ENCODE measurements around the gene PM20D2.

Gene PM20D2

DNA sequence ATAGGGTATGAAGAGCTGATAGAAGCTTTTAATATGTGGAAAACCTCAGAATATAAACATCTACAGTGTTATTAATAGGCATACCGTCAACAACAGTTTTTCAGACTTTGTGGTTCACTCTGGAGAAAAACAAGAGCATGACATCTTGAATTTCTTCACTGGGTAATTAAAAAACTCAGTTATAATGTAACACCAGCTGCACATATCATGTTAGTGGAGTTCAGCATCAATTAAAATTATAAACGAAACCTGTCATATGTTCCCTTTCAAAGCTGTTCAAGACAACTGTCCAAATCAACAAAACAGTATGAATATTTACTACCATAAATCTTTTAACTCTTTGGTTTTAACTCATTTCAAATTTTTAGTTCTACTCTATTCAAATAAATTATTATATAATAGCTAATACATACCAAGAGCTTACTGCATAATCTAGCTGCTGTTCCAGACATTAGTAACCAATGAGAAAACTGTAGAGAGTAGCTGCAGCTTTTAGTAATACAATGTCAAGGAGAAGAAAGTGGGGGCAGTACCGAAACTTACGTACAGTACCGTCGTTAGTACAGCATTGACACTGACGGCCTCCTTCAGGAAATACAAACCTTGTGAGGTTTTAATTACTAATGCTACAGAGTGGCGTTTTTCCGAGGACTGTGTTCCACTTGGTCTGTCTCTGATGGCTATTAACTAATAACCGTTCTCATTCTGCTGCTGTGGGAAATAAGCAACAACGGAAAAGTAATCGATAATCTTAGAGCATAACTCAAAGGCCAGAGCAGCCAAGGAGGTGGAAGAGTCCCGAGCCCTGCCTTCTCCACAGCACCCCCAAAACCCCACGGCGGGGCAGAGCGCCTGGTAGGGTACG lies 532 bp upstream of the PM20D2 start:
- no peak for DNase-seq

DNA sequence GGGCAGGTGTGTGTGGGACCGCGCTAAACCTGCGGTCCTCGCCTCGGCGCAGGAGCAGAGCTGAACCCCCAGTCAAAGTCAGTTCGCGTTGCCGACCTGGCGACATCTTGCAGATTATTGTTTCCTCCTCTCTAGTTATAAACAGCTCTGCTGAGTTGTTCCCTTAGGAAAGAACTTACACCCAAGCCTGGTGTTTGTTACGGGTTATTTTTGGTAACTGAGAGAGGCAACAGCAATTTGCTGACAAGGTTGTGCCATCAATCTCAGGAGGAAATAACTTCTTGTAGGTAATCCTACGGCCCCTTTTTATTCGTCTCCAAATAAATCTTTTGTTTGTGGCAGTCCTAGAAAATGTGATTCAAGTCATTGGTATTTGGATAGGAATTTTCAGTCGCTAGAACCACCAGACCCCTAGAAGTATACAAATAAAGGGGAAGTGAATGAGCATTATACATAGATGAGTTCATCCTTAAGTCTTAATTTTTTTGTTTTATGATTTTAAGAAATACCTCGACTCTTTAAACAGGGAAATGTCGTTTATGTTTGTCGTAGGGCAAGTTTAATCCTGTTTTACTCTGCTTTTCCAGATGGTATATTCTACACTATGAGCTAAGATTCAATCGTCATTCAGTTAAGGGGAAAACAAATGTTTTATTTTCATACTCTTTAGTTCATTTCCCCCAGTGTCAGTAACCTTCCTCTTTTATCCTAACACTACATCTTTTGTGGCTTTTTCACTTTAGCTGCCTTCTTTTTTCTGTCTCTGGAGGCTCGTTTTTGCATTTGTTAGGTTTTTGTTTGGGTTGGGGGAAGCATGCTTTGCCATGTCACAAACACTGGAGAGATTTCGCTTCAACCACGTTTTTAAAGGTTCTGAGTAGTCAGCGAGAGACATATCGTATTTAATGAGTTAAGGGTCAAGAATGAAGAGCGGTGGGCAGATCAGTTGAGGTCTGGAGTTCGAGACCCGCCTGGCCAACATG lies 1.2 kb downstream of the PM20D2 start:
- DNase-seq, result peak; percentile 15

DNA sequence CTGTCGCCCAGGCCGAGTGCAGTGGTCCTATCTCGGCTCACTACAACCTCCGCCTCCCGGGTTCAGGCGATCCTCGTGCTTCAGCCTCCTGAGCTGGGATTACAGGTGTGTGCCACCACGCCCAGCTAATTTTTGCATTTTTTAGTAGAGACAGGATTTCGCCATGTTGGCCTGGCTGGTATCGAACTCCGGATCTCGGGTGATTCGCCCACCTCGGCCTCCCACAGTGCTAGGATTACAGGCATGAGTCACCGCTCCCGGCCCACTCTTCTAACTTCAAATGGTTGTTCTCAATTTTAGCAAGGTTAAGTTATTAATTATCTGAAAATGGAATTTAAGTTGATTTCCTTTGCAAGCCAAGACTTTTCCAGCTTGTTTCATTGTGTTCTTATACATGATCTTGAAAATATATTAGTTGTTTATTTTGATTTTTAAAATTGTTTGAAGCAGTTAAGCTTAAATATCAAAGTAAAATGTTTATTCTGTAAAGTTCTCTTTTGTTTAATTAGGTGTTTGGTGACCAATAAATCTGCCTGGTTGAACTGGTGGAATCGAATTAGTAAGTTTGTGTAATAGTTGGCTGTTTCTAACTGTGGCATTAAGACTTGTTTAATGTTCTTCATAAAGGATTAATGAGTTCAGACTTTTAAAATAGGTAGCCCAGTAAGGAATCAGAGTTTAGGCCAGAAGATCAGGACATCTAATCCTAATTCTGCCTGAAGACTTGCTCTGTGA lies 2.3 kb downstream of the PM20D2 start:
- no peak for DNase-seq

DNA sequence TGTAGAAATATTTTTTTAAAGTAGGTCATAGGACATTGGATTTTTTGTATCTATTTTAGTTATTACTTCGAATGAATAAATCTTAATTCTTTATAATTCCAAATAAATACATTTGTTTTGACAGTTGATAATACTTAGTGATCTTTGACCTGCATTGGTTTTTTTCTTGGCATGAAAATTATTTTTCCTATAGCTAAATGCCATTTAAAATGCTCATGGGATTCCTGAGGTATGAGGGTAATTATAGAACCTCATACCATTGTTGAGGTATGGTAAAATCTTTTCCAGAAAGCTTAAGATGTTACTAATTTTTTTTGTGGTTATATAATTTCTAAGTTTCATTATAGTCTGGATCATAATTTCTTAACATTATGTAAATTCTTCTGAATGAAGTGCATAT lies 8.3 kb downstream of the PM20D2 start:
- no peak for DNase-seq

DNA sequence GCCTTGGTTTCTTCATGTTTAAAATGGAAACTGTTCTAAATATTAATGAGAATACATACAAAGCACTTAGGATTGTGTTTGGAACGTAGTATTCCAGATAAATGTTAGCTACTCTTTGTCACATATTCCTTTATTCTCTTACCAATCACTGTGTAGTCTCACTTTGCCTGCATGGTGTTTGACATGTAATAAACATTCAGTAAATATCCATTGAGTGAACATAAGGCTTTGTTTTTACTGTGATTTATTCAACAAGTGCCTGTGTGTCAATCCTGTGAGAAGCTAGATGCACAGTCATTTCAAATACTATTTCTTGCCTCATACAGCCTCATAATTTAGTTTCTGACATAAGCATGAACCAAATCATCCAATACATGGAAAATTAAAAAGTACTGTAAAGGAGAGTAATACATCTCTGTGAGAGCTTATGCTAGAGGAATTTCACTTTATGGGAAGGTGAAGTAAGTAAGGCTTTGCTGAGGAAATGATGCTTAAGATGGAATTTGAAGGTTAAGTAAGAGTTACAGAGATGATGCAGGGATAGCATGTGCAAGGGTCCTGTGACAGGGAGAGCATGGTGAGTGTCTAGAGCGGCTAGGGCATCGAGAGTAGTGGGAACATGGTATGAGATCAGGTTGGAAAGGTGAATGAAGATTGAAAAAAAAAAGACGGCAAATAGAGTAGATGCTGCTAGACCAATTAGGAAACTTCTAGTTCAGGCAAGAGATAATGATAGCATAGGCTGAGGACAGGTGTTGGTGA lies 14.7 kb downstream of the PM20D2 start:
- no peak for DNase-seq

DNA sequence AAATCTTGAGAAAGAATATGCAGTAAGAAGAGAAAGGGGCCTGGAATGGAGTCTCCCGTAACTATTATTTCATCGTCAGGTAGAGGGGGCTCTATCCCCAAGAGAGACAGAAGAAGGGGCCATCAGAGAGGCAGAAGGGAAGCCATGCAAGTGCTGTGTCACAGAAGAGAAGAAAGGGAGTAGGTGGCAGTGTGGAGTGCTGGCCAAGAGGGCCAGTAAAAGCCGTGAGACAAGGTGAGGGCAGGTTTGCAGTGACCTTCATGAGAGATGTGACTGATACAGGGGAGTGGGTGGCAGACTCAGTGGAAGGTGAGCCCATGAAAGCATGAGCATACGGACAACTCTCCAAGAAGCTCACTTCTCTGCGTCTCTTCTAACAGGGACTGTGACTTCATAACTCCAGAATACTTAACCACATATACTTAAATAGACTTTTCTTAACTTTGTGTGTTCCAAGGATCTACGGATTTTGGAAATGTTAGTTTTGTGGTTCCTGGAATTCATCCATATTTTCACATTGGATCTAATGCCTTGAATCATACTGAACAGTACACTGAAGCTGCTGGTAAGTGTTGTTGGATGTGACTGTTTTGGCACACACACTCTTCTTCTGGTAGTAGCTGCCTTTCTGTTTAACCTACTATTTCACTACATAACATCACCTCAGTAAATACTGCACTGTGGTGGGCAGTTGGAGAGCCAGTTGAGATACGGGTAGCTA lies 15.6 kb downstream of the PM20D2 start:
- DNase-seq, result no peak

DNA sequence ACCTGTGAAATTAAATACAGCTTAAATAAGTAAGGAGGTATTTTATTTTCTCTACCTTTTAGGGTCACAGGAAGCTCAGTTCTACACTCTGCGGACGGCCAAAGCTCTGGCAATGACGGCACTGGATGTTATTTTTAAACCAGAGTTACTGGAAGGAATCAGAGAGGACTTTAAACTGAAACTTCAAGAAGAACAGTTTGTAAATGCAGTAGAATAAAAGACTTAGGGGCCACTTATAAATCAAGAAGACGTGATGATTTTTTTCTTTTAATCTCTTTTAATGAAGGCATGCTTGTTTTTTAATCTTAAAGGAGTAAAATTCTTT lies 16.2 kb downstream of the PM20D2 start:
- DNase-seq, result no peak

DNA sequence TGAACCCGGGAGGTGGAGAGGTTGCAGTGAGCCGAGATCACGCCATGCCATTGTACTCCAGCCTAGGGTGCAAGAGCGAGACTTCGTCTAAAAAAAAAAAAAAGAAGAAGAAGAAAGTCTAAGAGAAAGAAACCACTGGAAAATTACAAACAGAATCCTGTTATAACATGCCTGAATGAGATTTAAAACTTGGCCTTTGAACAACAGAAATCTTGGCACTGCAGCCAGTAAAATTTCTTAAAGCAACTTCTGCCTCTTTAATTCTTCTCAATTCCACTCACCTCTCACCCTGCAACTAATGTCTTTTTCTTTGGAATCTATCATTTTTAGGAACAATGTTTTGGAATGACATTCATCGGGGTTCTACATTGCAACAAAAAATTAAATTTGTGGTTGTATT lies 26.3 kb downstream of the PM20D2 start:
- DNase-seq, result no peak

DNA sequence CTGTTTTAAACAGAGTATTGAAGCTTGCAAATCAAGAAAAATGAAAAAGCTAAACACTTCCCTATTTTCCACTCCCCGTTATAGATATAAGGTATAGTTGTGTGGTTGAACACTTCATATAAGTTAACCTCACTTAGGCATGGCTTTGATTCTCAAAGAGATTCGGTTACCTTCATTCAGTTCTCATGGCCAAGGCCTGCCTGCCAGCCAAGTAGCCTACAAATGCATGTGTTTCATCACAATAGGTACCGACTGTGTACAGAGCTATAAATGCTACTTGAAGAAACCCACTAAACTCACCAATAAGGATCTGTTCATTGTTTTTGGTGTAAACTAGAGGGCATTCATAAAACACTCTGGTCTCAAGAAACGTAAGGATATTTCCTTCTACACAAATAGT lies 27.8 kb downstream of the PM20D2 start:
- no peak for DNase-seq

DNA sequence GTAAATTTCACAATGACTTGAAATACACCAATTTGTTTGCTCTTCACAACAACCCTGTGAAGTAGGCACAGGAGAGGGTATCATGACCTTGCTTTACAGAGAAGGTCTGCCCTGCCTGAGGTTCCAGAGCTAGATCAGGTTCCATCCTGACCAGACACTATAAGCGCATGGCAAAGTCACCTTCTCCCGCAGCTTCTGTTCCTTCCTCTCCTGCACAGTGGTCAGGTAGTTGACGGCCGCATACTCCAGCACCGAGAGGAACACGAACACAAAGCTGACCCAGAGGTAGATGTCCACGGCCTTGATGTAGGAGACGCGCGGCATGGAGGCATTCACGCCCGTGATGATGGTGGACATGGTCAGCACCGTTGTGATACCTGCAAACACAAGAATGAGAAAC lies 34.3 kb downstream of the PM20D2 start:
- no peak for DNase-seq

DNA sequence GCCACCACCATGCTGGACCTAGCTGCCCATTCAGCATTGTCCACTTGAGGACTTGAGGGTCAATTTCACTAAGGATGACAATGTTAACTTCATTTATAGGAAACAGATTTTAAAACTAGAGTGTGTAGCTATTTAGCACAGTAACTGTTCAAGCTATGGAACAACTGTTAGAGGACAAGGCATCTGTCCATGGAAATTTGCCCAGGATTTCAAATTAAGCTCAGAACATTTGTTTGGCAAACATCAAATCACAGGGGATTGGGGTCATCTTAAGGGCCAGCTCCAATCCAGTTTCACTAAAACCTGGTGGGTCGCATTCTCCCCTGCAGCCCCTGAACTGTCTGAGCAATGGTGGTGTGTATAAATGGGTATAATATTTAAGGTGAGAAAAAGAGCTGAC lies 35.1 kb downstream of the PM20D2 start:
- DNase-seq, result no peak

DNA sequence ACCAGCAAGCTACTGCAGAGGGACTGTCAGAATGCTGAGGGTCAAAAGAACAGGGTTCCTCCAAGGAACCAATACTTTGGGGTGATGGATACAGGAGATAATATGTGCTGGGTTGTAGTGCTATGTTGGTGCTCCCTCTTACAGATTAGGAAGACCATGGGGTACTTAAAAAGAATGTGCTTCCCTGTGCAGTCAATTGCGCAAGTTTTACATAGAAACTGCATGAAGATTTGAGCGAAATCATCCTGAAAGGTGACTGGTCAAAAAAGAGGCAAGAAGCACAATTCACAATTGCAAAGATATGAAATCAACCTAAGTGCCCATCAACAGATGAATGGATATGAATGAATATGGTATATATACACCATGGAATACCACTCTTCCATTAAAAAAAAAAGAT lies 37.4 kb downstream of the PM20D2 start:
- no peak for DNase-seq

DNA sequence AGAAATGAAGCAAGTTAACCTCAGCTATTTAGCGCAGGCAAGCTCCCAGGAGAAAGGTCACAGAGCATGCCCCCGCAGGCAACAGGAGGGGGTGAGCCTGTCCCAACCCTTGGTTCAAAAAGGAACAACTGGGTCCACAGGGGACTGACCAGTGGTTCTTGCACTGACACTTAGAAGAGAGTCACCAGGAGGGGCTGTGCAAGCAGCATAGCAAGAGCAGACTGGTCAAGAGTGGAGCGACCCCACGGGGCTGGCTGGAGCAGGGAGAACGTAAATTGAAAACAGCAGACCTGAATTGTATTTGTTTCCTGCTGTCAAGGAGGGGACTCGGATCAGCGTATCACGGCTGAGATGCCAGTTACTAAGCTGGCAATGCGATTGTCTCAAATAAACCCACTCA lies 38.5 kb downstream of the PM20D2 start:
- no peak for DNase-seq

DNA sequence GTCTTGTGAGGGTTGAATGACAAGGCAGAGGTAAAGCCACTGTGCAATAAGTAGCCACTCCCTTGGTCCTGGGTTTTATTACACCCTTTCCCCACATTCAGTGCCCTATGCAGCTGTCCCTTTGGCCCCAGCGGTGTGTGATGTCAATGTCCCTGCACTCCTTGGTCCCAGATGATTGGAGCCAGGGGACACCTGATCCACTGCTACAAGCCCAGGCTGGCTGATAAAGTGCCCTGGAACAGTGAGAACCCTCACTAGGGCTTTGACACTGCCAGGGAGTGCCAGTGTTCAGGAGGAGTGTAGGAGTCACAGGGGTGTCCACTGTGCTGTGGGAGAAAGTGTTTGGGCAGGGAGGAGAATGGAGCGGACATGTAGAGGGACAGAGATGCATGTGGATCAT lies 40.9 kb downstream of the PM20D2 start:
- DNase-seq, result no peak

DNA sequence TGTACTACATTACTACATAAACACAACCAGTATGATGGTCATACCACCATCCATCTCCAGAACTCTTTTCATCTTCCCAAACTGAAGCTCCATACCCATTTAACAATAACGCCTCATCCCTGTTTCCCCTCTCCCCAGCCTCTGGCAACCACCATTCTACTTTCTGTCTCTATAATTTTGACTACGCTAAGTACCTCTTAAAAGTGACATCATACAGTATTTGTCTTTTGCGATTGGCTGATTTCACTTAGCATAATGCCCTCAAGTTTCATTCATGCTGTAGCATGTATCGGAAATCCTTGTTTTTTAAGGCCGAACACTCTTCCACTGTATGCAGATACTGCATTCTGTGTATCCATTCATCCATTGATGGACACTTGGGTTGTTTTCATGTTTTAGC lies 41.6 kb downstream of the PM20D2 start:
- DNase-seq, result no peak

DNA sequence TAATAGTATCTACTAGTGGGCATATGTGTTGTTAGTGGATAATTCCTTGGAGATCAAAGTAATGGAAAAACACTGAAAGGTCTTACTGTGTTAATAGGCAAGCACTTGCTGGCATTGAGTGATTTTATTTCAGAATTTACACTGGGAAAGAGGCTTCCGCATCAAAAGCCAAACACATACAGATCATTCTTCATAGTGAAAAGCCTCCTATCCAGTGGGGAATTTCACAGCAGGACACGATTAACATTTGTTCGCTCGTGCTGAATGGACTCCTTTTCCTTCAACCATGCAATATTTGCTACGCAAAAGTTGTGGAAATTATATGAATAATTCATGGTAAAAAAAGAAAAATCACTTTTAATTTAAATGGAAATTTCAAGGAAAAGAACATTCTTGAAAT lies 44.9 kb downstream of the PM20D2 start:
- no peak for DNase-seq

DNA sequence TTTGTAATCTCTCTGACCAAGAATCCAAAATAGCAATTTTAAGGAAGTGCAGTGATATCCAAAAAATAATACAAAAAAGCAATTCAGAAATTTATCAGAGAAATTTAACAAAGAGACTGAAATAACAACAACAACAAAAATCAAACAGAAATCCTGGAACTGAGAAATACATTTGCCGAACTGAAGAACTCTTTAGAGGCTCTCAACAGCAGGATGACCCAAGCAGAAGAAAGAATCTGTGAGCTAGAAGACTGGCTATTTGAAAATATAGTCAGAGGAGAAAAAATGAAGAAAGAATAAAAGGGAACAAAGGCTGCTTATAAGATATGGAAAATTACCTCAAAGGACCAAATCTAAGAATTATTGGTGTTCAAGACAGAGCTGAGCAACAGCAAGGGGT lies 48.7 kb downstream of the PM20D2 start:
- DNase-seq, result no peak

DNA sequence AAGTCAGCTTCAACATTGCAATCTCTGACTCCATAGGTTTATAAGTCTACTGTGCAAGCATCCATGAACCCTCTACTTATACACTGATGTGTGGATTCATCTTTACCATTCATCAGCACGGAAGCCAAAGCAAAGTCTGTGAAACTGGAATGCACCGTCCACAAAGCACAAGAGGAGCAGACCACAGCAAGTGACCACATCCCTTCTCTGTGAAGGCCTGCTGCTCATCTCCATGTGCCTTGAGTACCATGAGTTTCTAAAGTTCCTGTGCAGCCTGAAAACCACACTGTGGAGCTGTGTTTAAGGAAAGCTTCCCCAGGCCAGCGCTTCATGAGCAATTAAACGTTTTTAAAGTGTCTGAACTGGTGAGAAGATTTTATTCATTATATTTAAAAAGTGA lies 51.3 kb downstream of the PM20D2 start:
- no peak for DNase-seq

DNA sequence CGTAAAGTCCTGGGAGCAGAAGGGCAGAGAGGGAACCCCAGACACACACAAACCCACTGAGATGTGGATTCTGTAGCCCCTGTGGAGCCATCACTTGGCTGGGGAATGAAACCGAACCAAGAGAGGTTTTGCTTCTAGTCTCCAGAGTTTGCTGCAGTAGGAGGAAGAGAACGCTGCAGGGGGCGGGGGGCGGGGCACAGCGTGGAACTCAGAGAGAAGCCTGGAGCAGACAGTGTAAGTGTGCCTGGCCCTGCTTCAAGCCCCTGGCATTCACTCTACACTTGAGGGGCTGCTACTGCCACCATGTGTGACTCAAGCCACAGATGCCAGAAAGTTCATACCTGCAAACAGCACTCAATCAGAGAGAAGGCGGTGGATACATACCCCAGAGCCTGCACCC lies 52.4 kb downstream of the PM20D2 start:
- no peak for DNase-seq

DNA sequence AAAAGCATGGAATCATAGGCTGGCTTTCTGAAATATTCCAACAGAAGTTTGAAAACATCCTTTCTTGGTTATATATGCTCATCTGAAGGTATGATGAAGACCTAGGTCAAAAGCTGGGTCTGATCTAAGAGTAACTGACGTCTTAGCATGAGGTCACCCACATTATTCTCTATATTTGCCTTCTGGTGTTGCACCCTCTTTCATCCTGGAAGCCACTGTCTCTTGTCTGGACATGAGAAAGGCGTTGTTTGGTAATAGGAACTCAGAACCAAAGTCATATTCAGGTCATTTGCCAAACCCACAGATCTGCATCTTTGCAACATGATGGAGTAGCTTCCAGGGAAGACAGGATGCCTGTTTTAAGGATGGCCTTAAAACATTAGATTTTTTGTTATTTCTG lies 53.7 kb downstream of the PM20D2 start:
- no peak for DNase-seq

DNA sequence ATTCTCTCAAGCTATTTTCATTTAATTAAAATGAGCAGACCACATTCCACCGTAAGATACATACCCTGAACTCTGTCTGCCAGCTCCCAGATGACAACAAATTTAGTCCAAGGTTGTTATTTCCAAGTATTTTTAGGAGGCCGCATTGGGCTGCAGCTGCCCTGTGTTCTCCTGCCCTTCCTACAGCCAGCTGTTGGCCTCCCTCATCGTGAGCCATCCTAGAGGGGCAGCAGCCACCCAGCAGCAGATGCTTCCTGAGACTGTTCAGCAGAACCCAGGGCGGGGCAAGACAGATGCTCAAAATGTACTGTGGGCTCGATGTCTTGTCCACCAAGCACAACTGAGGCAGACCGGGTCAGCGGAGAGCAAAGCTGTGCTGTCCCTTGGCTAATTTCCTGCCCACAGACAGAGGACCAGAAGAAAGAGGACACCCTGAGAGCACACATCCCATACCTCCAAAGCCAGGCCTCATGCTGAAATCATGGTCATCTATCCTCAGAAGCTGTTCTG lies 54.9 kb downstream of the PM20D2 start:
- no peak for DNase-seq

DNA sequence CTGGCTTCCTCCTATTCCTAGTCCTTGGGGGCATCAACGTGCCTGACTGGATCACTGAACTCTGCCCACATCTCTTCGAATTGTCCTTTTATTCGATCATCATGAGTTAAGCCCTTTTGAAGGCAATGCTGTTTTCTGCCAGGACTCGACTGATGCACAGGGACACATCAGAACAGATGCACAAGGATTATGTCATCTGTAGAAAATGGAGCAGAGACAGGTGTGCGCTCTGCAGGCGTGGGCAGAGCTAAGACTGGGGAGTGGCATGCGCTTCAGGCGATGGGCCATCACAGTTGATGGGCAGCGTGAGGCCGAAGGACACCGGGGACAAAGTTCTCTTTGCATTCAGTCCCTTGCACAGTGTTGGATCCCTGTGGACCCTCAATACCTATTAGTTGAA lies 58.2 kb downstream of the PM20D2 start:
- no peak for DNase-seq

Data from activated gamma-delta T cell treated with Interleukin-2 at 50 U/mL for 16 hours (primary cell).